HEK293 (cell line): ENCODE measurements around the gene GP1BB.

Source experiments
- TSHZ1 ChIP-seq: fragments of 450-650 bp; formaldehyde crosslinking; IDR thresholded peaks from 2 replicates; pipeline ENCODE4 v1.5.1; 2016; ENCODE audit warnings: missing biosample characterization, missing genetic modification characterization, borderline replicate concordance
- ZFP69B ChIP-seq: fragments of 450-650 bp; formaldehyde crosslinking; IDR thresholded peaks from 2 replicates; pipeline ENCODE4 v1.5.1; 2016; ENCODE audit warnings: missing biosample characterization, missing genetic modification characterization
- ZNF148 ChIP-seq: fragments of 450-650 bp; formaldehyde crosslinking; IDR thresholded peaks from 2 replicates; pipeline ENCODE4 v1.5.0; 2017; ENCODE audit warnings: missing biosample characterization, missing genetic modification characterization, borderline replicate concordance
- ZNF24 ChIP-seq: fragments of 450-650 bp; formaldehyde crosslinking; IDR thresholded peaks from 2 replicates; pipeline ENCODE4 v1.5.1; 2016; ENCODE audit warnings: missing biosample characterization, missing genetic modification characterization
- ZNF26 ChIP-seq: fragments of 450-650 bp; formaldehyde crosslinking; IDR thresholded peaks from 2 replicates; pipeline ENCODE4 v1.5.1; 2016; ENCODE audit warnings: missing biosample characterization, missing genetic modification characterization
- ZNF37A ChIP-seq: fragments of 450-650 bp; IDR thresholded peaks from 2 replicates; pipeline ENCODE4 v1.5.1; 2018; ENCODE audit warnings: missing biosample characterization, missing genetic modification characterization
- ZNF404 ChIP-seq: fragments of 450-650 bp; formaldehyde crosslinking; IDR thresholded peaks from 2 replicates; pipeline ENCODE4 v1.5.1; 2017; ENCODE audit warnings: missing biosample characterization, missing genetic modification characterization
- ZNF473 ChIP-seq: fragments of 450-650 bp; formaldehyde crosslinking; IDR thresholded peaks from 2 replicates; pipeline ENCODE4 v1.5.1; 2017; ENCODE audit warnings: missing biosample characterization, missing genetic modification characterization
- ZNF639 ChIP-seq: fragments of 450-650 bp; formaldehyde crosslinking; IDR thresholded peaks from 2 replicates; pipeline ENCODE4 v1.5.1; 2016; ENCODE audit warnings: missing biosample characterization, missing genetic modification characterization
- ZNF645 ChIP-seq: fragments of 450-650 bp; formaldehyde crosslinking; IDR thresholded peaks from 2 replicates; pipeline ENCODE4; 2016; ENCODE audit warnings: missing biosample characterization, missing genetic modification characterization
- ZNF658 ChIP-seq: fragments of 450-650 bp; formaldehyde crosslinking; IDR thresholded peaks from 2 replicates; pipeline ENCODE4; 2016; ENCODE audit warnings: missing biosample characterization, missing genetic modification characterization
- ZNF660 ChIP-seq: fragments of 450-650 bp; IDR thresholded peaks from 2 replicates; pipeline ENCODE4 v1.5.1; 2018; ENCODE audit warnings: missing biosample characterization, mild to moderate bottlenecking, missing genetic modification characterization
- ZNF664 ChIP-seq: fragments of 450-650 bp; formaldehyde crosslinking; IDR thresholded peaks from 2 replicates; pipeline ENCODE4 v1.5.1; 2016; ENCODE audit warnings: missing biosample characterization, missing genetic modification characterization
- TF ChIP-seq, protein P1 (sequence below): fragments of 450-650 bp; formaldehyde crosslinking; optimal IDR thresholded peaks from 2 replicates; pipeline ENCODE3; 2016; ENCODE audit warnings: missing biosample characterization, mild to moderate bottlenecking, missing genetic modification characterization
- TF ChIP-seq, protein P2 (sequence below): fragments of 450-650 bp; formaldehyde crosslinking; IDR thresholded peaks from 2 replicates; pipeline ENCODE4 v1.5.1; 2016; ENCODE audit warnings: missing biosample characterization, missing genetic modification characterization
- TF ChIP-seq, protein P3 (sequence below): fragments of 450-650 bp; formaldehyde crosslinking; IDR thresholded peaks from 2 replicates; pipeline ENCODE4 v1.5.1; 2016; ENCODE audit warnings: missing biosample characterization, missing genetic modification characterization
- TF ChIP-seq, protein P4 (sequence below): fragments of 450-650 bp; formaldehyde crosslinking; IDR thresholded peaks from 2 replicates; pipeline ENCODE4 v1.5.1; 2016; ENCODE audit warnings: missing biosample characterization, missing genetic modification characterization

The GP1BB gene

DNA sequence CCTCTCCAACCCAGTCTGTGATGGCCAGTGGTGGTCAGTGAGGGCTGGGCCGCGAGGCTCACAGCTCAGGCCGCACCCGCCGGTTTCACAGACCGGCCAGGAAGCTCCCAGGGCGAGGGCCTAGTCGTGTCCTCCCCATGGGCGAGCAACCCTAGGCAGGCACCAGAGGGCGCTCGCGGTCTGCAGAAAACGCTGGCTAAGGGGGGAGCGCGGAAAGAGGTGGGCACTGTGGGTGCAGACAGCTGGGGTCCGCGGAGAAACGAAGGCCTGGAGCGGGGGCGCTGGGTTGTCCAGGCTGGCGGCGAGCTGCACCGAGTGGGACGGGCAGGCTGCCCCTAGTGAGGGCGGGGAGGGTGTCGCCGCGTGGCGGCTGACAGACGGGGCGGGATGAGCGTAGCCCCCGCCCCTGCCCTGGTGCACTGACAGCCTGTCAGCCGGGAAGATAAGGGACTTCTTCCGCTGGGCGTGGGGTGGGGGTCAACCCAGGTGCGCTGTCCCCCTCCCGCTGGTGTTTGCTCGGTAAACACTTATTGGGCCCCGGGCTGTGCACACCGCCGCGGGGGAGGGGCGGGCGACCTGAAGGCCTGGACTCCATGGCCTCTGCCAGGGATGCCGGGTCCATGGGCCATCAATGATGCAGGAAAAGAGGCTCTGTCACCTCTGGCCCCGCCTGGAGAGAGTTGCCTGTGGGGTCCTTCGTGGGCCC is 7.5 kb downstream of the GP1BB start (continued):
- TF ChIP-seq ZNF148 (tag by site-specific recombination) (no peak), ZNF645 (tag by site-specific recombination) (no peak), ZNF473 (tag by site-specific recombination) (no peak), ZNF658 (tag by site-specific recombination) (no peak), ZNF664 (tag by site-specific recombination) (no peak), ZNF24 (tag by site-specific recombination) (peak; percentile 29; the same call in 1 of the 2 replicates), ZNF404 (tag by site-specific recombination) (no peak), ZNF37A (tag by site-specific recombination) (no peak), ZNF660 (tag by site-specific recombination) (no peak), ZNF639 (tag by site-specific recombination) (peak; percentile 83), ZNF26 (tag by site-specific recombination) (no peak), TSHZ1 (tag by site-specific recombination) (0 out of 2 replicates have a peak, but pooled peaks have one; percentile 14), ZFP69B (tag by site-specific recombination) (no peak)
- TF ChIP-seq, protein P1, sequence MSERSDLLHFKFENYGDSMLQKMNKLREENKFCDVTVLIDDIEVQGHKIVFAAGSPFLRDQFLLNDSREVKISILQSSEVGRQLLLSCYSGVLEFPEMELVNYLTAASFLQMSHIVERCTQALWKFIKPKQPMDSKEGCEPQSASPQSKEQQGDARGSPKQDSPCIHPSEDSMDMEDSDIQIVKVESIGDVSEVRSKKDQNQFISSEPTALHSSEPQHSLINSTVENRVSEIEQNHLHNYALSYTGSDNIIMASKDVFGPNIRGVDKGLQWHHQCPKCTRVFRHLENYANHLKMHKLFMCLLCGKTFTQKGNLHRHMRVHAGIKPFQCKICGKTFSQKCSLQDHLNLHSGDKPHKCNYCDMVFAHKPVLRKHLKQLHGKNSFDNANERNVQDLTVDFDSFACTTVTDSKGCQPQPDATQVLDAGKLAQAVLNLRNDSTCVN = peak; percentile 55
- TF ChIP-seq, protein P2, sequence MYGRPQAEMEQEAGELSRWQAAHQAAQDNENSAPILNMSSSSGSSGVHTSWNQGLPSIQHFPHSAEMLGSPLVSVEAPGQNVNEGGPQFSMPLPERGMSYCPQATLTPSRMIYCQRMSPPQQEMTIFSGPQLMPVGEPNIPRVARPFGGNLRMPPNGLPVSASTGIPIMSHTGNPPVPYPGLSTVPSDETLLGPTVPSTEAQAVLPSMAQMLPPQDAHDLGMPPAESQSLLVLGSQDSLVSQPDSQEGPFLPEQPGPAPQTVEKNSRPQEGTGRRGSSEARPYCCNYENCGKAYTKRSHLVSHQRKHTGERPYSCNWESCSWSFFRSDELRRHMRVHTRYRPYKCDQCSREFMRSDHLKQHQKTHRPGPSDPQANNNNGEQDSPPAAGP (tag by site-specific recombination) = peak; percentile 88; the same call in 1 of the 2 replicates
- TF ChIP-seq, protein P3, sequence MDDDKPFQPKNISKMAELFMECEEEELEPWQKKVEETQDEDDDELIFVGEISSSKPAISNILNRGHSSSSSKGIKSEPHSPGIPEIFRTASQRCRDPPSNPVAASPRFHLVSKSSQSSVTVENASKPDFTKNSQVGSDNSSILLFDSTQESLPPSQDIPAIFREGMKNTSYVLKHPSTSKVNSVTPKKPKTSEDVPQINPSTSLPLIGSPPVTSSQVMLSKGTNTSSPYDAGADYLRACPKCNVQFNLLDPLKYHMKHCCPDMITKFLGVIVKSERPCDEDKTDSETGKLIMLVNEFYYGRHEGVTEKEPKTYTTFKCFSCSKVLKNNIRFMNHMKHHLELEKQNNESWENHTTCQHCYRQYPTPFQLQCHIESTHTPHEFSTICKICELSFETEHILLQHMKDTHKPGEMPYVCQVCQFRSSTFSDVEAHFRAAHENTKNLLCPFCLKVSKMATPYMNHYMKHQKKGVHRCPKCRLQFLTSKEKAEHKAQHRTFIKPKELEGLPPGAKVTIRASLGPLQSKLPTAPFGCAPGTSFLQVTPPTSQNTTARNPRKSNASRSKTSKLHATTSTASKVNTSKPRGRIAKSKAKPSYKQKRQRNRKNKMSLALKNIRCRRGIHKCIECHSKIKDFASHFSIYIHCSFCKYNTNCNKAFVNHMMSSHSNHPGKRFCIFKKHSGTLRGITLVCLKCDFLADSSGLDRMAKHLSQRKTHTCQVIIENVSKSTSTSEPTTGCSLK (tag by site-specific recombination) = no peak
- TF ChIP-seq, protein P4, sequence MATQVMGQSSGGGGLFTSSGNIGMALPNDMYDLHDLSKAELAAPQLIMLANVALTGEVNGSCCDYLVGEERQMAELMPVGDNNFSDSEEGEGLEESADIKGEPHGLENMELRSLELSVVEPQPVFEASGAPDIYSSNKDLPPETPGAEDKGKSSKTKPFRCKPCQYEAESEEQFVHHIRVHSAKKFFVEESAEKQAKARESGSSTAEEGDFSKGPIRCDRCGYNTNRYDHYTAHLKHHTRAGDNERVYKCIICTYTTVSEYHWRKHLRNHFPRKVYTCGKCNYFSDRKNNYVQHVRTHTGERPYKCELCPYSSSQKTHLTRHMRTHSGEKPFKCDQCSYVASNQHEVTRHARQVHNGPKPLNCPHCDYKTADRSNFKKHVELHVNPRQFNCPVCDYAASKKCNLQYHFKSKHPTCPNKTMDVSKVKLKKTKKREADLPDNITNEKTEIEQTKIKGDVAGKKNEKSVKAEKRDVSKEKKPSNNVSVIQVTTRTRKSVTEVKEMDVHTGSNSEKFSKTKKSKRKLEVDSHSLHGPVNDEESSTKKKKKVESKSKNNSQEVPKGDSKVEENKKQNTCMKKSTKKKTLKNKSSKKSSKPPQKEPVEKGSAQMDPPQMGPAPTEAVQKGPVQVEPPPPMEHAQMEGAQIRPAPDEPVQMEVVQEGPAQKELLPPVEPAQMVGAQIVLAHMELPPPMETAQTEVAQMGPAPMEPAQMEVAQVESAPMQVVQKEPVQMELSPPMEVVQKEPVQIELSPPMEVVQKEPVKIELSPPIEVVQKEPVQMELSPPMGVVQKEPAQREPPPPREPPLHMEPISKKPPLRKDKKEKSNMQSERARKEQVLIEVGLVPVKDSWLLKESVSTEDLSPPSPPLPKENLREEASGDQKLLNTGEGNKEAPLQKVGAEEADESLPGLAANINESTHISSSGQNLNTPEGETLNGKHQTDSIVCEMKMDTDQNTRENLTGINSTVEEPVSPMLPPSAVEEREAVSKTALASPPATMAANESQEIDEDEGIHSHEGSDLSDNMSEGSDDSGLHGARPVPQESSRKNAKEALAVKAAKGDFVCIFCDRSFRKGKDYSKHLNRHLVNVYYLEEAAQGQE (tag by site-specific recombination) = no peak
